Right kidney (tissue), 9 donors: ENCODE measurements around the gene CRYBA4.
A peak's percentile ranks its signal among the peaks of the same experiment; 100 is the strongest.

ENCODE experiments used
- DNase-seq: peaks from one replicate; pipeline ENCODE4 v3.0.0-alpha.2; 2016
- long read RNA-seq, 8 donors: transcript quantifications; one replicate each; lab custom pipeline, GENCODE V29; 2026

CRYBA4 gene
- long read RNA-seq, donor 1, result 0 reads
- long read RNA-seq, donor 2, result 0 reads
- long read RNA-seq, donor 3, result 0 reads
- long read RNA-seq, donor 4, result 0 reads
- long read RNA-seq, donor 5, result 0 reads
- long read RNA-seq, donor 6, result 0 reads
- long read RNA-seq, donor 7, result 0 reads
- long read RNA-seq, donor 8, result 0 reads

DNA sequence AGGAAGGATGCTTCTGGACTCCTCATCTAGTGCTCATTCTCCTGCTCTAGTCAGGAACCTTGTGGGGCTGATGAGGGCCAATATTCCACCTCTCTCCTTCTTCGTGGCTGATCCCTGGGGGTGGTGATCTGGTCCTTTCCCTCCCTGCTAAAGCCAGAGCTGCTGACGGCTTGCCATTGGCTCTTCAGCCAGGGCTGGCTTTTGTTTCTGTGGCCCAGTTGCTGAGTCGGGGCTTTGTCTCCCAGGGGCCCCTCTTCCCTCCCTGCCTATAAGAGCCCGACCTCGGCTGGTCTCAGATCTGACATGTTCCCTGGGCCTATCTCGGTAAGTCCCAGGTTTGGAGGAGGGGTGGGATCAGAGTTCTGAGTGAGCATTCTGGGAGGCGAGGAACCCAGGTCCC lies at the start of gene CRYBA4:
Gene CRYBA4 (plus strand): TSS at position 301 of the 400 bp plus-strand sequence. CDS start 634 bp downstream, outside the sequence.
- DNase-seq, result no peak

DNA sequence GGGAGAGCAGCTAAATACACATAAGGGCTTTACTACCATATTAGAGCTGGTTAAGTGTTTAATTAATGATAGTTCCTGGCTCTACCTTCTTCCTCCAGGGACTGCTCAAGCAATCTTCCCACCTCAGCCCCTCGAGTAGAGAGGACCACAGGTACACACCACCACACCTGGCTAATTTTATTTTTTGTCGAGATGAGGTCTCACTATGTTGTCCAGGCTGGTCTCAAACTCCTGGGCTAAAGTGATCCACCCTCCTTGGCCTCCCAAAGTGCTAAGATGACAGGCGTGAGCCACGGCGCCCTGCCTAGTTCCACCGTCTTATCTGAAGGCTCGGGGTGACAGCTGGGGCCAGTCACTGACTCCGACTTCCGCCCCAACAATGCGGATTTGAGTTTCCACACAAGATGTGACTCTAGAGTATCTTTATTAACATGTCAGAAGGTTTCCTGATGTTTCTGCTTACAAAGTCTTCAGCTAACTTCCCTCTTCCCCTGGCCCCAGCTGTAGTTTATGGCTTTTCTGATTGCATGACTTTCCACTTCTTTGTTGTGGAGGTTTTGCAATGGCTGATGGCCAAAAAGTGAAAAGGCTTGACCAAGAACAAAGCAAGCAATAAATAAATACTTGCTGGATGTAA lies 48.6 kb upstream of the CRYBA4 start:
- DNase-seq, result no peak

DNA sequence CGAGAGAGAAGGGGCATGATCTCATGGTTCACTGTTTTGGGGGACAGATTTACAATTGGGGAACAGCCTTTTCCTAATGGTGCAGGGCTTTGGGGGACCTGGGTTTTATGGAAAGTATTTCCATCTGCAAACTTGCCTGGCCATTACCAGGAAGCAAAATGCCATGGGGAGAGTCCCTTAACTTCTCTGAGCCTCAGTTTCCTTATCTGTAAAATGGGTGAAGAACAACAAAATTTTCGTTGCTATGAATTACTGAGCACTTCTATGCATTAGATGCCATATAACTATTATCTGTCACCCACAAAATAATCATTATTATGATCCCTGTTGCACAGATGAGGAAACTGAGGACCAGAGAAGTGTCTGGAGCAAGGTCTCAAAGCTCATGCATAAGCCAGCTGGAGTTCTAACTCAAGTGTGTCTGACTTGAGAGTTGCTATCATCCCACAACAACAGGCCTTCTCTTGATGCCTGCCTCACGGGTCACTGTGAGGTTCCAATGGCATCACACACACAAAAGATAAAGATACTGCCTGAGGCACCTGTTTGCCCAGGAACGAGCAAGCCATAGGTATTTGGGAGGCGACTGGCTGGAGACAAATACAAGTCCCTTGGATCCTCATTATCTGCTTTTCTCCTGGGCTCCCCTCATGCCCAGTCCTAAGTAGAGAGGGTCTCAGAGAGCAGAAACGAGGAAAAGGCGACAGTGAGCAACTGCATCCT lies 47.6 kb upstream of the CRYBA4 start:
- DNase-seq, result no peak

DNA sequence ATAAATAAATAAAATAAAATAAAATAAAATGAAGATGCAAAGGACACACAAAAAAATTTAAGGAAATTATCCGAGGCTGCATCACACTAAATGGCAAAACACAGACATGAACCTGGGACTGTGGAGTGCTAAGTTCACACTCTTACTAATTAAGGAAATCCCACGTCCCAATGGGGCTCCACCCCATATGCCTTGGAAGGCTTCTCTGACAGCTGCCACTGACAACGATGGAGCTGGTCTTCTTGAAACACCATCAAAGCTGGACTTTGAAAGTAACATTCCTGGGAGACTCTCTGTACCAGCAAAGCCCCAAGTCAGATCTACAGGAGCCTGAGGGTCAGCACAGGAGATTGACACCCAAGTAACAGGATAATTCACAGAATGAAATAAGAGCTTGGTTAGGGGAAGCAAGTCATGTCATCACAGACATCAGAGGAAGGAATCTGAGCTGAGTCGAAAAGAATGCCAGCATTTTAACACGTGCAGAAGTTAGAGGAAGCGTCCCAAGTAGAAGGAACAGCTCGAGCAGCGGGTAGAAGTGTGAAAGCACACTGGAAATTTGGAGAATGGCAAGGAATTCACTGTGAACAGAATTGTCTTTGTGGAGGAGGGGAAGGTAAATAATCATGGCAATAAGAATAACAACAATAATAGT lies 45.6 kb upstream of the CRYBA4 start:
- no peak for DNase-seq

DNA sequence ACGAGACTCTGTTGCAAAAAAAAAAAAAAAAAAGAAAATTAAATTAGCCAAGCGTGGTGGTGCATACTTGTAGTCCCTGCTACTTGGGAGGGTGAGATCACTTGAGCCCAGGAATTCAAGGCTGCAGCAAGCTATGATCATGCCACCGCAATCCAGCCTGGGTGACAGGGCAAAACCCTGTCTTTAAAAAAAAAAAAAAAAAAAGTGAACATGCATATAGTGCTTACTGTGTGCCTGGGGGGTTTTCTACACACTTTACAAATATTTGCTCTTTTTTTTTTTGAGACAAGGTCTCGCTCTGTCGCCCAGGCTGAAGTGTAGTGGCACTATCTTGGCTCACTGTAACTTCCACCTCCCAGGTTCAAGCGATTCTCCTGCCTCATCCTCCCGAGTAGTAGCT lies 44.7 kb upstream of the CRYBA4 start:
- no peak for DNase-seq

DNA sequence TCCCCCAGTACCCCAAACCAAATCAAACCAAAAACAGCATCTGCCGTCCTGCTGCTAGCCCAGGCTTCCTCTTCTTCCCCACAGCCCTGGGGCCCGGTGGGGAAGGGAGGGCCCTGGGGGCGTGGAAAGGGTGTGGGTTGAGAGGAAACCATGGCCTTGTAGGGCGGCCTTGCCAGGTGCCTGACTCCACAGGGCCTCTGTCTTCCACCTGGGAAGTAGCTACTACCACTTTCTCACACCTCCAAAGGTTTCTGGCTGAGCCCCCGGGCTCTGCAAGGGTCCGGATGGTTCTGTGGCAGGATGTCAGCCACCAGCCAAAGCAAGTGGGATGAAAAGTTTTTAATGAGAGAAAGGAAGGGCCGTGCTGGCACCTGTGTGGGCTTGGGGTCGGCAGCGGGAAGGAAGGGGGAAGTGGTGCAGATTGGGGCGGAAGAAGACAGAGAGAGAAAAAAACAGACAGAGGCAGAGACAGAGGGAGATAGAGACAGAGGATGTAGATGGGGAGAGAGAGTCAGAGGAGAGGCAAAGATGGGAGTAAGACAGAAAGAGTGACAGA lies 42.4 kb upstream of the CRYBA4 start:
- no peak for DNase-seq

DNA sequence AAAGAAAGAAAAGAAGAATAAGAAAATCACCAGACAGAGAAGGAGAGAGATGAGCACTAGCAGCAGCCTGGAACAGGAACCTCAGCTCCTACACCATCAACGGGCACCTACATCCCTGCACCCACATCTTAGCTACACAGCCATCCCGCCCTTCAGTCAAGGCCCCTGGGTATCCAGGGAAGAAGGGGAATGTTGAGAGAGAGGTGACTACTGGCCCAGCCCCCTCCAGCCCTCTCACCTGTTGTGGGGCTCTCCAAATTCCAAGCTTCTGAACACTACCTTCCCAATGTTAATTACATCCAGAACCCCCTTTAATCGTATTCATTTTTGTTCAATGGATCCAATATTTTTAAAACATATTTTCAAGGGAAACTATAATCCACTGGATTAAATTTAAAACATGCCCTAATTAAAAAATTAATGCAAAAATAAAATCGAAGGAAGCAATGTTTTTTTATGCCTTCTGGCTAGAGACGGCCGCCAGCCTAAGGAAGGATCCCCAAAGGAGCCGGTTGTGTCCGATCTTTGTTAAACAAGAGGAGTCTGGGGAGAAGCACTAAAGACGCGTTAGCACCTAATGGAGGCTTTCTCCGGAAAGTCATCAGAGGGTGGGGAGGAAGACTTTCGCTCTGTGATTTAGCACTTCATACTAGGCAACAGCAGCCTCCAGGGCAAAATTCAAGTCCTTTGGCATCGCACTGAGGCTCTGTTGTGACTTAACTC lies 41.4 kb upstream of the CRYBA4 start:
- DNase-seq, result no peak

DNA sequence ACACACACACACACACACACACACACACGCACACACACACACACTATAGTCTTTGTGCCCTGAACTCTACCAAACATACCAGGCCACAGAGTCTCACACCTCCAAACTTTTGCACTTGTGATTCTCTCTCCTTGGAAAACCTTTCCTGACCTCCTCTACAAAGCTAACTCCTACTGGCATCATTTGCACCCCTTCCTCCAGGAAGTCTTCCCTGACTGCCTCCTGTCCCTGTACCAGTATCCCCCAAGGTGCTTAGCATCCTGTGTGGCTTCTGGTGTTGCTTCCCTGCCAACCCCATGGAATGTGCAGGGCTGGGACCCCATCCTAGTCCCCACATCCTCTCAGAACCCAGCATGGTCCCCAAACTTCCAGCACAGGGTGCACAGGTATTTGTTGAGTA lies 40.7 kb upstream of the CRYBA4 start:
- DNase-seq, result no peak

DNA sequence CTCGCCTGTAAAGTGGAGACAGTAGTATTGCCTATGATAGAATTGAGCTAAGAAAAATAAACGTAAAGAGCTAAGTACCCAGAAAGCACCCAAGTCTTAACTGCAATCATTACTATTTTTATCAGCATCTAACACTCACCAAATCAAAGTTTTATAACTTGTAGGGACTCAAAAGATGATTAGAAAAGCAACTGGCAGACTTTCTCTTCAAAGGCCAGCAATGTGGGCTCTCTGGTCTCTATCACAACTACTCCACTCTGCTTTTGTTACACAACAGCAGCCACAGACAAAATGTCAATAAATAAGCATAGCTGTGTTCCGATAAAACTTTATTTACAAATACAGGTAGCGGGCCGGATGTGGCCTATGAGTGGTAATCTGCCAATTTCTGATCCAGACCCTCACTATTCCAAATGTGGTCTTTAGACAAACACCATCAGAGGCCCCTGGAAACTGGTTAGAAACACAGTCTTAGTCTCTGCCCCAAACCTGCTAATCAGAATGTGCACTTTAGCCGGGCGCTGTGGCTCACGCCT lies 40.1 kb upstream of the CRYBA4 start:
- DNase-seq, result no peak

DNA sequence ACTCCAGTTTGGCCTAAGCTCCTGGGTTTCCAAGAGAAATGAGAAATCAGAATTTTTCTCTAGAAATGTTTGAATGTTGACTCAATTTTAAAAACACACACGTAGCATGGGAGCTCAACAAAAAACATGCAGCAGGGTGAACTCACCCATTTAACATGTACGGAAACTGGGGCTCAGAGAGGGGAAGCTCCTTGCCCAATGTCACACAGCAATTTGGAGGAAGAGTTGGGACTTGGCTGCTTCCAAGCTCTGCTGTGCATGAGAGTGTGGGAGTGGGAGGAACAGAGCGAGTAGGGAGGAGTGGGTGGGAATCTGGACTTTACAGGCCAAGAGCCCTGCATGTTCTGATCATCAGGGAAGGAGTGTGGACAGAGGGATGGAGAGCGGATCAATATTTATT lies 37.8 kb upstream of the CRYBA4 start:
- DNase-seq, result no peak

DNA sequence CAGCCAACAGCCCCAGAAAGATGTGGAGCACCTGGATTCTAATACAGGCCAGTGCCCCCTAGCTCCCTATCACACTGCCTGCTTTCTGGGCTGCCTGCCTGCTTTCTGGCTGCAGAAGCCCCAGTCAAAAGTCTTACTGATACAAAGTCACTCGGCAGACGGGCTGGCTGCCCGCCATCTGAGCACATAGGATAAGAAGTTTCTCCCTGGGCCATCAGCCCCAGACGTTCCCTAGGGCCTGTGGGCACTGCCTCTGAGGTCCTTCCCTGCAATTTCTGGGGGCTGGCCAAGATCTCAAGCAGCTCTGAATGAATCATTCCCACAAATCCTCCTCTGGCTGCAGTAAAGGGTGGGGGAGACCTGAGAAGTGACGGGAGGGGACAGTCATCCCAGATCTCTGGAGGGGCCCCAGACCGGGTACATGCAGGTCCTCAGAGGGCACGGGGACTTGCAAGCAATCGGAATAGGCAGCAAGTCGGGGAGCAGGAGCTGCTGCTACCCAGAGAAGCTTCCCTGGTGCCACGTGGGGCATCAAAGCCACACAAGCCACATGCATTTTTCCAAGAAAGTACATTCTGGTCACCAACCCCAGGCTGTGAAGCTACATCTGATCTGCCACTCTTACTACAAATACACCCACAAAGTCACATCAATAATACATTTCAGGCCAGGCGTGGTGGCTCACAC lies 36.5 kb upstream of the CRYBA4 start:
- DNase-seq, result no peak

DNA sequence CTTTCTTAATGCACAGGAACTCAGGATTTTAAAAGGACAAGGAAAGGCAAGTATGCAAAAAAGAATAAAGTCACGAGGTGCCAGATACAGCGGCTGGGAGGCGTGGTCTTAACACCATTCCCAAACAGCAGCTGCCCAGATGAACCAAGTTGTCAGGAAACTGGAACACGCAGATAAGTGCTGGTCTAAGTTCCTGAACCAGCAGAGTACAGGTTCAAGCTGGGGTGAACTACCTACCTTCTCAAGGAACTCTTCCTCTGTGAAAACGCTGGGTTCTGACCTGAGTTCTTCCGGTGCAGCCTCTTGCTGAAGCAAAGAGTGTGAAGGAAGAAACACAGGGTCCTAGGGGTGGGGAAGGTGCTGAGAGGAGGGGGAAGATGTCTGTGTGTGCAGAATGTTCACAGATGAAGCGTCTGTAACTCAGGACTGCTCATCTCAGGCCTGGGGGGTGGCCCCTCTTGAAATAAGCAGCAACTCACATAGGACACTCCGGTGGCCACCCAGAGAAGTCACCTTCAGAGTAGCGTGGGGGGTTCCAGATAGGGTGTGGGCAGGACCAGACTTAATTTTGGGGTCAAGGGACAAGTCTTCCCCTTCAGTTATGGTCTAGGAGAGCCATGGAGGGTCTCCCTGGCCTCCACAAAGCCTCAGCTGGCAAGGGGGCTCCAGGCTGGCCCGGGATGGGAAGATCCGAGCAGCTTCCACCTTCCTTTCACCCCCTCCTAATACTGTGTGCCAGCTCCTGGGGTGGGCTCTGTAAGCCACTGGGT lies 35.0 kb upstream of the CRYBA4 start:
- no peak for DNase-seq

DNA sequence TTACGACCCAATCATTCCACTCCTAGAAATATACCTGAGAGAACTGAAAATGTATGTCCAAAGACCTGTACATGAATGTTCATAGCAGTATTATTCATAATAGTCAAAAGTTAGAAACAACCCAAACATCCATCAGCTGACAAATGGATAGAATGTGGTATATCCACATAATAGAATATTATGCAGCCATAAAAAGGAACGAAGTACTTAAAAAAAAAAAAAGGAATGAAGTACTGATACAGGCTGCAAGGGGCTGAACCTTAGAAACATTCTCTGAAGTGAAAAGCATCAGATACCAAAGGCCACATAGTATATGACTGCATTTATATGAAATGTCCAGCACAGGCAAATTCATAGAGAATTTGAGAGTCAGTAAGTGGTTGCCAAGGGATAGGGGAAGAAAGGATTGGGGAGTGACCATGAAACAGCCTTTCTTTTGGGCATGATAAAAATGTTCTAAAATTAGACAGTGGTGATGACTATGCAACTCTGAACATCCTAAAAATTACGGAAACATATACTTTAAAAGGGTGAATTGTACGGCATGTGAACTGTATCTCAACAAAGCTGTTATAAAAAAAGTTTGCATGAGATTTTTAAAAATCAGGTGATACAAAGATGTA lies 33.7 kb upstream of the CRYBA4 start:
- no peak for DNase-seq

DNA sequence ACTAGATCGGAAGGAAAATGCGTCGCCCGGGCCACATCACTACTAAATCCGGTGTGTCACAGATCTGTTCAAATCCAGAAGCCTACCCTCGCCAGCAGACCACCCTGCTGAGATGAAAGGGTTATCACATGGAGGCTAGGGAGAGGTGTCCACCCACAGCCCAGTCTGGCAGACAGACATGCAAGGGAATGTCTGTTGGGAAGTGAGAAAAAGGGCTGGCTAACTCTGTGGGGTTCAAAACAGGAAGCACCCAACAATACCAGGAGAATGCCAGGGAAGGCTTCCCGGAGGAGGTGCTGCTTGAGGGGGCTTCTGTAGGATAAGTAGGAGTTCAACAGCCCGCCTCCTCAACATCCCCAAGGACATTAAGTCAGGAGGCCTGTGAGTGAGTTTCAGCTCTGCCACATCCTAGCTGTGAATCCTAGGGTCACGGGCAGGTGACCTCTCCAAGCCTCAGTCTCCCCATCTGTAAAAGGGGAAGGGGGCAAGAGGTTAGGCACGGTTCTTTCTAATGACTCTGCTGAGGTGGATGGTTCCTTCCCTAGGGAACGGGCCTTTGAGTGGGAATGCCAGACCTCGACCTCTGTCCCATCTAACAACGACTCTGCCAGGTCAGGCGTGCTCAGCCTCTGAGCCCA lies 32.9 kb upstream of the CRYBA4 start:
- no peak for DNase-seq

DNA sequence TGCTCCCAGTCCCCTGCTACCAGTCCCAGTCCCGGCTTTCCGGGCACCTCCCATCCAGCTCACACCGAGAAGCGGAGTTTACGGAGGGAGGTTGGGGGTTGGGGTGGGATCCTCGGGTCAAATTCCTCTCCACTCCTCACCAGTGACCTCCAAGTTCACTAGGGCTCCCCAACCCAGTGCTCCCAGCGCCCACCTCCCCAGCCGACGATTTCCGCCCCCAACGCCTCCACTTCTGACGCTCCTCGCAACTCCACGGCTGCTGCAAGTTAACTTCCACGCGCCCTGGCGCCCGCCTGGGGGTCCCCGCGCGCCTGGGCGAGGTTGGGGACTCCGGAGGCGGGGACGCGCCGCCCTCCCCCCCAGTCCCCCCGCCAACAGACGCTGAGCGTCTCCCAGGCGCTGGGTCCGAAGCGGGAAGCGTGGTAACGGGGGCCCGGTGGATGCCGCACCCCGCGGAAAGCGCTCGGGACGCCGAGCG lies 32.4 kb upstream of the CRYBA4 start:
- DNase-seq, result peak; percentile 73

DNA sequence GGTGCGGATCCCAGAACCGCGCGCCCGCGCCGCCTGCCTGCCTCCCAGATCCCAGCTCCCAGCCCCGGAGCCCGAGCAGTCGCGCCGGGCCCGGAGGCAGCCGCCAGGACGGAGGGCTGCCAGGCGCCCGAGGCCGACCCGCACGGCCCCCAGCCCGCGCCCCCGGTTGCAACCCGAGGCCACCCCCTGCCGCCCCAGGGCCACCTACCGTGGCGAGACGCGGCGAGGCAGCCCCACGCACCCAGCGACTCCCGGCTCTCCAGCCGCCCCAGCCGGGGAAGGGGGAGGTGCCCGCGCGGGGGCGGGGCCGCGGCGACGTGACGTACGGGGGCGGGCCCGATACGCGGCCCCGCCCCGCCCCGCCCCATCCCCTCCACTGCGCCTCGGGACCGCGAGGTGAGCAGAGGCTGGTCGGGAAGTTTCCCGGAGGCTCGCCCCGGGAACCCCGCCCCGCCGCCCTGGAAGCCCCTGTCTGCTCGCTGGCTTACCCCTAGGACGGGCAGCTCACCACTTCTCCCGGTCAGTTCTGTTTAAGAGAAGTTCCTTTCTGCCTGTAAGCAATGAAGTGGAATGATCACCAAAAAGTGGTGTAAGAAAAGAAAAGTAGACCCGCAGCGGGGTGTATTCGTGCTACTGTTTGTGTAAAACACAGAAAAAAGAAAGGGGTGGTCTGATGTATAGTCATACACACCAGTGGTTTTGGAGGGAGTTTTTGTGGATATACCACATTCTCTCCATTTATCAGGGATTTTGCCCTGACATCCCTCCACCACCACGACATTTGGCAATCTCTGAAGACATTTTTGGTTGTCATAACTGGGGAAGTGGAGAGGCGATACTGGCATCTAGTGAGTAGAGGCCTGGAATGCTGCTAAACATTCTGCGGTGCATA lies 31.7 kb upstream of the CRYBA4 start, which contains the start of gene TPST2:
Gene TPST2 (minus strand): TSS at position 288 of the 892 bp plus-strand sequence. CDS start 48,502 bp downstream, outside the sequence.
- DNase-seq, result peak; percentile 72

DNA sequence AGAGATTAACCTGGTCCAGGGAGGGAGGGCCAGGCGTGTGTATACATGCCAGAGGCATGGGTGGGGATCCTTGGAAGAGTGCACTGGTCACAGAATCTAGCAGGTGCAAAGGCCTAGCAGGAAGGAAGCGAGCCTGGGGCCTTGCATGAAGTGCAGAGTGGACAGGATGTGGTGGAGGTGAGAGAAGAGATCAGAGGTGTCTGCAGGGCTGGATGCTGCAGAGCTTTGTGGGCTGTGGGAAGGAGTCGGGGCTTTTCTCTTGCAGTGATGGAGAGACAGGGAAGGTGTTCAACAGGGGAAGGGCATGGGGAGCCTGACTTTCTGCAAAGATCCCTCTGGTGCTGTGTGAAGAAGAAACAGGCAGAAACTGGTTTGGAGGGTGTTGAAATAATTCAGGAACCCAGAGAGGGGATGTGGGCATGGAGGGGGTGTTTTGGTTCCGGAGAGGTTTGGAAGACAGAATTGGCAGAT lies 29.3 kb upstream of the CRYBA4 start:
- no peak for DNase-seq

DNA sequence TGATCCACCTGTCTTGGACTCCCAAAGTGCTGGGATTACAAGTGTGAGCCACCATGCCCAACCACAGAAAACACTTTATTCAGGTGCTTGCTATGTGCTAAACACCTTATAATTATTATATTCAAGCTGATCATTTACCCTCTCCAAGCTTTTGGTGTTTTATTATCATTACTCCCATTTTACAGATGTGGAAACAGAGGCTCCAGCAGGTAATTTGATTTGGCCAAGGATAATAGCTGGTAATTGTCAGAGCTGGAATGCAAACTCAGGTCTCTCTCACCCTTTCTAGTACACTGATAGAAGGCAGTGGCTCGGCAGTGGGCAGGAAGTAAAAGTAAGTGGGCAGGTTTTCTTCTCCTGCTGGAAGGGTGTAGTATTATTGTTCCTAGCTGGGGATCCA lies 28.0 kb upstream of the CRYBA4 start:
- DNase-seq, result no peak
